Kidney (tissue), 14 donors: Measurements from ENCODE around the gene ZMYND8. TPM values are rescaled to one million over a fixed set of nuclear protein-coding genes. Genes with fewer than 3 reads are reported as not detected.

Experiments used
- DNase-seq, 5 donors: peaks; one replicate each; pipeline ENCODE4 v3.0.0-alpha.2; 2013 to 2020
- FAIRE-seq: peaks from 2 replicates; lab custom pipeline; 2012; peaks lifted over from hg19 to GRCh38; lab: Jason Lieb, UNC
- H3K27ac ChIP-seq, 2 donors: one replicate each; pipeline ENCODE4 v1.7.0; 2013; ENCODE audit warnings: low read depth in 2 of 2, low read length in 2 of 2, inconsistent platforms in 1 of 2
- H3K27me3 ChIP-seq: one replicate; pipeline ENCODE4 v1.7.1; 2013; ENCODE audit warnings: low read length, inconsistent platforms; ENCODE audit not compliant: control insufficient read depth, insufficient read depth
- H3K36me3 ChIP-seq, 3 donors: one replicate each; pipeline versions ENCODE4 v1.7.0 to v1.7.1; 2013; ENCODE audit warnings: low read length in 3 of 3, control low read depth in 1 of 3, inconsistent platforms in 1 of 3; ENCODE audit not compliant: insufficient read depth in 3 of 3, control insufficient read depth in 2 of 3
- H3K4me1 ChIP-seq, 3 donors: one replicate each; pipeline versions ENCODE4 v1.7.0 to v1.7.1; 2013; ENCODE audit warnings: low read length in 3 of 3, inconsistent platforms in 1 of 3, low read depth in 1 of 3; ENCODE audit not compliant: control insufficient read depth in 2 of 3, insufficient read depth in 2 of 3
- H3K4me3 ChIP-seq, 3 donors: one replicate each; pipeline versions ENCODE4 v1.7.0 to v1.8.1; 2013; ENCODE audit warnings: low read length in 3 of 3, control low read depth in 1 of 3, inconsistent platforms in 1 of 3
- H3K9ac ChIP-seq, 3 donors: one replicate each; pipeline versions ENCODE4 v1.7.0 to v1.7.1; 2013; ENCODE audit warnings: low read length in 3 of 3, control low read depth in 1 of 3, inconsistent platforms in 1 of 3
- H3K9me3 ChIP-seq, 3 donors: one replicate each; pipeline versions ENCODE4 v1.7.0 to v1.7.1; 2013; ENCODE audit warnings: low read length in 3 of 3, control low read depth in 1 of 3, inconsistent platforms in 1 of 3; ENCODE audit not compliant: control insufficient read depth in 2 of 3, insufficient read depth in 1 of 3
- CTCF ChIP-seq: IDR thresholded peaks from 3 replicates; pipeline ENCODE4 v1.5.1; 2012; ENCODE audit warnings: mild to moderate bottlenecking, moderate library complexity, borderline replicate concordance; ENCODE audit not compliant: insufficient read depth; ENCODE audit errors: extremely low read depth
- intact Hi-C: fragments of 100-400 bp; cut with DNase I; formaldehyde crosslinking; loops from one replicate; pipeline ENCODE4 v1.11.1; 2022
- polyA plus RNA-seq: library from polyadenylated mRNA; stranded (reverse); fragments of 350-450 nt; fragmentation: Illumina TruSeq; extraction: RNeasy Lipid Tissue Mini Kit (QIAGEN cat#74804); gene quantifications from one replicate; pipeline ENCODE4 v1.2.3, GENCODE V29; 2014; ENCODE audit warnings: low read depth, low replicate concordance; ENCODE audit not compliant: insufficient read depth
- total RNA-seq: library from RNA; stranded (reverse); fragmentation: NEBNext Ultra II Directional; extraction: Animal tissue kit (Norgen Biotek cat#: 25700); gene quantifications from one replicate; pipeline ENCODE4 v1.2.1, GENCODE V29; 2021
- donor health status: control.
- donor health status: control.
- donor health status: control.
- donor health status: control.
- donor health status: control.
- donor health status: DM: yes; HTN: yes; CAD: no.
- donor health status: Normal renal cell carcinoma (clear cell type).

ZMYND8 gene
- total and polyA plus RNA-seq, 2 donors from 2014 or later: 10.5 to 37.5 TPM

- no peak for TF ChIP-seq CTCF
- FAIRE-seq (no peak), DNase-seq (peak; percentile 77 to 95 (median 88))
- Histone ChIP-seq H3K27ac (peak overlapping the region; percentile 100), H3K4me1 (peaks cover 25 to 60% (median 54%) of the 10 kb centered on the region in 3 donors), H3K27me3 (no peaks in the 10 kb centered on the region), H3K4me3 (peak overlapping the region in 2 of 3 donors; percentile 6 to 15), H3K36me3 (no peaks in the 10 kb centered on the region), H3K9ac (peak overlapping the region in 2 of 3 donors; percentile 49 to 81), H3K9me3 (no peaks in the 10 kb centered on the region)
- intact Hi-C loops: loop anchor here (10.0 kb wide), 1 partner anchor 46 kb away; no protein-coding TSS in a partner anchor
These were observed 4.0 kb upstream of the ZMYND8 start for GRCh38 chr20:47360297-47361056.

DNA sequence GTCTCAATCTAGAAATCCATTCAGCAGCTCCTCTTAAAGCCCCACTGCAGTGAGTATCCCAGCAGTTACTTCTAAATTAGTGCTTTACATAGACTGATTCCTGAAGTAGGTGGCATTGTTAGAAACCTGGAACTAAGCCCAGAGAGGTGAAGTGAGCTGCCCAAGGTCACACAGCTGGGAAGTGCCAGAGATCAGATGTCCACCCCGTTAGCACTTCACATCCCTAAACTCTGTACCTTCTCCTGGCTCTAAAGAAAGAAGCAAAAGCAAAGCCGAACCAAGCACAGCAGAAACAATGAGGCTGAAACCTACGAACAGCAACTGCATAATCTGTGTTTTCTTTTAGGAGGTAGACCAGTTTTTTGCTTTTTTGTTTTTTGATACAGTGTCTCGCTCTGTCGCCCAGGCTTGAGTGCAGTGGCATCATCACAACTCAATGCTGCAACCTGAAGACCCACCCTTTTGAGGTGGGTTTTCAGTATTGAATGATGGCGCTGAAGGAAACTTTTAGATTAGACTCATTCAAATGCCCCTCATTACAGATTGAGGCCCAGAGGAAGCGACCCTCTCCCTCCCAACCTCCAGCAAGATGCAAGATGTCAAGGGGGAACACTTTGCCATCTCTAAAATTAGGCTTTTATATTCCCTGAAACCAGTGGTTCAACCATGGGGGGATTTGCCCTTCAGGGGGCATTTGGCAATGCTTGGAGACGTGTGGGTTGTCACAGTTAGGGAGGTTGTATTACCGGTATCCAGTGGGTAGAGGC, 3.2 kb upstream of the ZMYND8 start:
- Histone ChIP-seq H3K27me3 (no peaks in the 10 kb centered on the region), H3K27ac (peak overlapping the region; percentile 100), H3K4me1 (peaks cover 29 to 67% (median 59%) of the 10 kb centered on the region in 3 donors), H3K9me3 (no peaks in the 10 kb centered on the region), H3K4me3 (peak overlapping the region in 1 of 3 donors; percentile 44), H3K9ac (peak overlapping the region; percentile 2 to 81 (median 30)), H3K36me3 (no peaks in the 10 kb centered on the region)
- no peak for TF ChIP-seq CTCF
- FAIRE-seq: no peak
- peak in 1 of 5 donors; percentile 19 for DNase-seq
- intact Hi-C loops: loop anchor here (10.0 kb wide), 1 partner anchor 45 kb away; no protein-coding TSS in a partner anchor

DNA sequence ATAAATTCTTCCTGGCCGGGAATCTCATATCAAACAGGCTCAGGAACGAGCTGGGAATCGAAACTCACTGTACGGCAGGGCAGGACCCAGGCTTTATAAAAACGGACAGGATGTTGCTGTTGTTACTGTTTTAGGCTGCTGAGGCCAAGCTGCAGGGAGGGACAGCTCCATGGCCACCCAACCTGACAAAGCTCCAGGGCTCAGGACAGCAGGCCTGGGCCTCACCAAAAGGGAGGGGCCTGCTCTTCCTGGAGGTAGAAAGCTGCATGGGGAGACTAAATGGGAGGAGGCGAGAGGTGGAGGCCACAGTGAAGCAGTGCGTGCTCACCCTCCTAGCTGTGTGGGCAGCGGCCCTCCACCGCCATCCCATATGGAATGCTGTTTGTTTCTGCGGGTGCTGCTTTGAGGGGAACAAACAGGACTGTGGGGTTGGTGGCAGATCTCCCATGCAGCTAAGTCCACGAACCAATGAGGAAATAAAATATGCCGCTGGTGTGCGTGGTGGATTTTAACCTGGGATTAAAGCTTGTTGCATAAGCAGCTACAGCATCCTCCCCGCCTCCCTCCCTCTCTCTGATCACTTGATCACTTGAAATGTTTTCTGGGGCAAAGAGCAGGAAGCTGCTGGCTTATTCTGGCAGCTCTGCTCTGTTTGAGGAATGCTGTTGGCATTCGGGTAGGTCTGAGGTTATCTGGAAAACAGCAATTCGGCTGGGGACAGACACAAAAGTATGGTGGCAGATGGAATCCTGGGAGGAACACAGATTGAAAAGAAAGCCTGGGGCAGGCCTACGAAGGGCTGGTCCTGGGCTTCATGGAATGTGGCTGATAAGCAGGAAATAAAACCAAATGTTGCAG, 2.4 kb upstream of the ZMYND8 start:
- DNase-seq (peak; percentile 81 to 94 (median 88)), FAIRE-seq (no peak)
- Histone ChIP-seq H3K27ac (peak overlapping the region; percentile 100), H3K4me3 (peak overlapping the region in 1 of 3 donors; percentile 44), H3K4me1 (peaks cover 36 to 76% (median 67%) of the 10 kb centered on the region in 3 donors), H3K27me3 (no peaks in the 10 kb centered on the region), H3K36me3 (no peaks in the 10 kb centered on the region), H3K9ac (peak overlapping the region in 2 of 3 donors; percentile 81 to 85), H3K9me3 (no peaks in the 10 kb centered on the region)
- intact Hi-C loops: no loop called here
- no peak for TF ChIP-seq CTCF
